ENCODE measurements around the gene VWA7.
"Not testable (repeated sequence)": the region's sequence is repeated elsewhere in the genome, so short reads cannot be mapped to it uniquely, and the experiment has no call there.

The VWA7 gene

GRCh38 chr6:31801031-31801927 lies 24.2 kb upstream of the VWA7 start:
- DNase-seq (ENCODE audit: low read depth in 2 of 2) = not testable (repeated sequence)

GRCh38 chr6:31799781-31800180 lies 22.7 kb upstream of the VWA7 start:
- DNase-seq (ENCODE audit: low read depth in 2 of 2) = no peak

GRCh38 chr6:31797588-31797987 lies 20.5 kb upstream of the VWA7 start:
- no peak for DNase-seq (ENCODE audit: low read depth in 2 of 2)

GRCh38 chr6:31796993-31797385 lies 19.9 kb upstream of the VWA7 start:
- no peak for DNase-seq (ENCODE audit: low read depth in 2 of 2)

GRCh38 chr6:31795616-31796298 lies 18.6 kb upstream of the VWA7 start, which contains the start of gene VARS1:
TSS of gene VARS1 (minus strand) at chr6:31795752. CDS start at chr6:31795217, 535 bp downstream.
- peak; percentile 62 to 72 for DNase-seq (ENCODE audit: low read depth in 2 of 2)

GRCh38 chr6:31794866-31795615 lies 17.9 kb upstream of the VWA7 start:
- no peak for DNase-seq (ENCODE audit: low read depth in 2 of 2)

GRCh38 chr6:31794294-31794865 lies 17.3 kb upstream of the VWA7 start:
- DNase-seq (ENCODE audit: low read depth in 2 of 2) = no peak

GRCh38 chr6:31793927-31794245 lies 16.8 kb upstream of the VWA7 start:
- DNase-seq (ENCODE audit: low read depth in 2 of 2) = not testable (repeated sequence)

GRCh38 chr6:31792761-31793171 lies 15.6 kb upstream of the VWA7 start:
- no peak for DNase-seq (ENCODE audit: low read depth in 2 of 2)

- DNase-seq (ENCODE audit: low read depth in 2 of 2) = no peak
Measured at GRCh38 chr6:31792090-31792374, 14.9 kb upstream of the VWA7 start.

- no peak for DNase-seq (ENCODE audit: low read depth in 2 of 2)
Measured at GRCh38 chr6:31791324-31792089, 14.4 kb upstream of the VWA7 start.

- no peak for DNase-seq (ENCODE audit: low read depth in 2 of 2)
Measured at GRCh38 chr6:31785475-31785874, 8.3 kb upstream of the VWA7 start.

GRCh38 chr6:31784098-31784925 lies 7.2 kb upstream of the VWA7 start:
- DNase-seq (ENCODE audit: low read depth in 2 of 2) = no peak

- no peak for DNase-seq (ENCODE audit: low read depth in 2 of 2)
Measured at GRCh38 chr6:31782126-31782855, 5.2 kb upstream of the VWA7 start.

GRCh38 chr6:31781244-31782125 lies 4.4 kb upstream of the VWA7 start:
- no peak for DNase-seq (ENCODE audit: low read depth in 2 of 2)

GRCh38 chr6:31780507-31781243 lies 3.5 kb upstream of the VWA7 start:
- no peak for DNase-seq (ENCODE audit: low read depth in 2 of 2)

GRCh38 chr6:31779908-31780307 lies 2.8 kb upstream of the VWA7 start:
- no peak for DNase-seq (ENCODE audit: low read depth in 2 of 2)

Data from stimulated activated CD8-positive, alpha-beta memory T cell treated with anti-CD3 and anti-CD28 coated beads, Interleukin-15, amount 100 ng/mL, for 4 hours (primary cell).